ENCODE results near the gene MSLN.

The MSLN gene

GRCh38 chr16:789191-789850 is 28.8 kb downstream of the MSLN start:
- FAIRE-seq (no peak), DNase-seq (ENCODE audit: insufficient read length) (no peak)
- TF ChIP-seq POLR2AphosphoS5 (IDR thresholded peaks at IDR 0.05; ENCODE audit: low read depth, low read length) (no peak), TAF1 (IDR thresholded peaks at IDR 0.05; ENCODE audit: borderline replicate concordance, low read depth, low read length) (no peak), POLR2A (IDR thresholded peaks at IDR 0.05; ENCODE audit: low read depth, low read length) (no peak)

GRCh38 chr16:790086-790485 is 29.6 kb downstream of the MSLN start:
- FAIRE-seq (no peak), DNase-seq (ENCODE audit: insufficient read length) (no peak)
- no peak for TF ChIP-seq POLR2AphosphoS5 (IDR thresholded peaks at IDR 0.05; ENCODE audit: low read depth, low read length)
- no peak for TF ChIP-seq POLR2A (IDR thresholded peaks at IDR 0.05; ENCODE audit: low read depth, low read length)
- TF ChIP-seq TAF1 (IDR thresholded peaks at IDR 0.05; ENCODE audit: borderline replicate concordance, low read depth, low read length): no peak

GRCh38 chr16:791131-791530 is 30.6 kb downstream of the MSLN start:
- no peak for FAIRE-seq
- no peak for DNase-seq (ENCODE audit: insufficient read length)
- TF ChIP-seq TAF1 (IDR thresholded peaks at IDR 0.05; ENCODE audit: borderline replicate concordance, low read depth, low read length) (no peak), POLR2AphosphoS5 (IDR thresholded peaks at IDR 0.05; ENCODE audit: low read depth, low read length) (no peak), POLR2A (IDR thresholded peaks at IDR 0.05; ENCODE audit: low read depth, low read length) (no peak)

GRCh38 chr16:792221-792995 is 31.9 kb downstream of the MSLN start:
- no peak for TF ChIP-seq TAF1 (IDR thresholded peaks at IDR 0.05; ENCODE audit: borderline replicate concordance, low read depth, low read length)
- no peak for TF ChIP-seq POLR2AphosphoS5 (IDR thresholded peaks at IDR 0.05; ENCODE audit: low read depth, low read length)
- no peak for TF ChIP-seq POLR2A (IDR thresholded peaks at IDR 0.05; ENCODE audit: low read depth, low read length)
- FAIRE-seq: no peak
- DNase-seq (ENCODE audit: insufficient read length): no peak

- no peak for DNase-seq (ENCODE audit: insufficient read length)
- no peak for FAIRE-seq
- TF ChIP-seq TAF1 (IDR thresholded peaks at IDR 0.05; ENCODE audit: borderline replicate concordance, low read depth, low read length): no peak
- no peak for TF ChIP-seq POLR2A (IDR thresholded peaks at IDR 0.05; ENCODE audit: low read depth, low read length)
Measured at GRCh38 chr16:793414-793813, 32.9 kb downstream of the MSLN start.

GRCh38 chr16:794091-794822 is 33.7 kb downstream of the MSLN start:
- FAIRE-seq (no peak), DNase-seq (ENCODE audit: insufficient read length) (no peak)
- no peak for TF ChIP-seq POLR2A (IDR thresholded peaks at IDR 0.05; ENCODE audit: low read depth, low read length)
- no peak for TF ChIP-seq POLR2AphosphoS5 (IDR thresholded peaks at IDR 0.05; ENCODE audit: low read depth, low read length)

- no peak for DNase-seq (ENCODE audit: insufficient read length)
- FAIRE-seq: no peak
- no peak for TF ChIP-seq POLR2AphosphoS5 (IDR thresholded peaks at IDR 0.05; ENCODE audit: low read depth, low read length)
- no peak for TF ChIP-seq POLR2A (IDR thresholded peaks at IDR 0.05; ENCODE audit: low read depth, low read length)
- no peak for TF ChIP-seq TAF1 (IDR thresholded peaks at IDR 0.05; ENCODE audit: borderline replicate concordance, low read depth, low read length)
Measured at GRCh38 chr16:794853-795466, 34.4 kb downstream of the MSLN start.

GRCh38 chr16:795580-796229 is 35.2 kb downstream of the MSLN start:
- TF ChIP-seq TAF1 (IDR thresholded peaks at IDR 0.05; ENCODE audit: borderline replicate concordance, low read depth, low read length) (no peak), POLR2AphosphoS5 (IDR thresholded peaks at IDR 0.05; ENCODE audit: low read depth, low read length) (no peak), POLR2A (IDR thresholded peaks at IDR 0.05; ENCODE audit: low read depth, low read length) (no peak)
- FAIRE-seq: no peak
- no peak for DNase-seq (ENCODE audit: insufficient read length)

- FAIRE-seq (no peak), DNase-seq (ENCODE audit: insufficient read length) (no peak)
- TF ChIP-seq POLR2AphosphoS5 (IDR thresholded peaks at IDR 0.05; ENCODE audit: low read depth, low read length) (no peak), POLR2A (IDR thresholded peaks at IDR 0.05; ENCODE audit: low read depth, low read length) (no peak), TAF1 (IDR thresholded peaks at IDR 0.05; ENCODE audit: borderline replicate concordance, low read depth, low read length) (no peak)
Measured at GRCh38 chr16:796296-797119, 36.0 kb downstream of the MSLN start.

GRCh38 chr16:797120-797420 is 36.5 kb downstream of the MSLN start:
- no peak for DNase-seq (ENCODE audit: insufficient read length)
- TF ChIP-seq POLR2A (IDR thresholded peaks at IDR 0.05; ENCODE audit: low read depth, low read length) (no peak), TAF1 (IDR thresholded peaks at IDR 0.05; ENCODE audit: borderline replicate concordance, low read depth, low read length) (no peak), POLR2AphosphoS5 (IDR thresholded peaks at IDR 0.05; ENCODE audit: low read depth, low read length) (no peak)
- FAIRE-seq: no peak

Data from GM12892 (cell line).